GM21515 (cell line): ENCODE results near the gene CDH18.

Source experiments
- ATAC-seq: cut with Tn5 transposase; IDR thresholded peaks from one replicate; pipeline ENCODE4 v1.9.1; 2021; ENCODE audit not compliant: unreplicated experiment

Gene CDH18

DNA sequence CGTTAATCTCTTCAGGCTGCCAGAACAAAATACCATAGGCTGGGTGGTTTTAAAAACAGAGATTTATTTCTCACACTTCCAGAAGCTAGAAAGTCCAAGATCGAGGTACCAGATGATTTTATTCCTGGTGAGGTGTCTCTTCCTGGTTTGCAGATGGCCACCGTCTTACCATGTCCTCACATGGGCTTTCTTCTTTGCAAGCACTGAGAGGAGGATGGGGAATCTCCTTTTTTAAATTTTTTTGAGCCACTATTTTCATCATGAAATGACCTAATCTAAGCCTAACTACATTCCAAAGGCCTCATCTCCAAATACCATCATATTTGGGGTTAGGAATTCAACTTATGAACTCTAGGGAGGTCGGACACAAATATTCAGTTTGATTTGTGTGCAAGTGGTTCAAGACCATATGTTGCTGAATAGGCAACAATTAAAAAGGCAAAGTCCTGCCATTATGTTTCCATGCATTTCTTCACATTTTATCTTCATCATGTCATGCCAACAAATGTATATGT is 371.2 kb downstream of the CDH18 start:
- no peak for ATAC-seq

DNA sequence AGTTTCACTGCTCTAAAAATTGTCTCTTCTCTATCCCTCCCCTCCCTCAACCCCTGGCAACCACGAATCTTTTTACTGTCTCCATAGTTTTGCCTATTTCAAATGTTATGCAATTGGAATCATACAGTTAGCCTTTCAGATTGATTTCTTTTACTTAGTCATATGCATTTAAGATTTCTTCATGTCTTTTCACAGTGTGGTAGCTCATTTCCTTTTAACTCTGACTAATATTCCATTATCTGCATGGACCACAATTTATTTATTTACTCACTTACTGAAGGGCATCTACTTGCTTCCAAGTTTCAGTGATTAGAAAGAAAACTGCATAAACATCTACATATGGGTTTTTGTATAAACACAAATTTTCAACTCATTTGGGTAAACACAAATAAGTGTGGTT is 372.3 kb downstream of the CDH18 start:
- ATAC-seq: no peak

DNA sequence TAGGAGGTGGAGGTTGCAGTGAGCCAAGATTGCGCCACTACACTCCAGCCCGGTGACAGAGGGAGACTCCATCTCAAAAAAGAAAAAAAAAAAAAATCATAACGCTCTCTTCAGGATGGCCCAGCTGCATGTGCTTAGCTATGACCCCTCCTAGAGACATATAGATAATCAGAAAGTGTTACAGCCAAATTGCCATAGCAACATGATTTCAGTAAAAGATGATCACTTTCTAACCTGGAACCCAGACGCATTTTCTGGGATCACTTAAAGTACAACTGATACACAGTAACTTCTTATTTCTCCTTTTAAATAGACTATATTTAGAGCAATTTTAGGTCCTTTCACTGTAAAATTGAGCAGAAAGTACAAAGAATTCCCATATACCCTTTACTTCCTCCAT is 372.9 kb downstream of the CDH18 start:
- no peak for ATAC-seq

DNA sequence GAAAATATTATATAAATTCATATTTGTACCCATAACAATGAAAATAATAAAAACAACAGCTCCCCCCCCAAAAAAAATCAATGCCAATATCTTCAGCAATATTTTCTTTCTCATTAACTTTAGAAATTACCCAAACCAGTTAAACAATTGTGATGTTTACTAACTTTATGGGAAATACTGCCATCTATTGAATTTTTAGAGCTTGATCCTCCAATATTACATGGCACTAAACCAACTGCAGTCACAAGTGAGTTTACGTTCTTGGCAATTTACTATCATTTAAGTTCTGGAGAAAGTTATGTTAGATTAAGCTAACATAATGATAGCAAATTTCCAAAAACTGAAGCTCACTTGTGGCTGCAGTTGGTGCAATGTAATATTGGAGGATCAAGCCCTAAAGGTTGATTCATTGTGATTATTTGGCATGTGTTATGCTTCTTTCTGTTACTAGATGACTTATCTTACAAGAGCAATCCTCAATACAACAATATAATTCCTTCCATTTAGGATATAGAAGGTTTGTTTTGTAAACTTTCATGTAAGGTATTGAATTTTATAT is 379.5 kb downstream of the CDH18 start:
- ATAC-seq: no peak

DNA sequence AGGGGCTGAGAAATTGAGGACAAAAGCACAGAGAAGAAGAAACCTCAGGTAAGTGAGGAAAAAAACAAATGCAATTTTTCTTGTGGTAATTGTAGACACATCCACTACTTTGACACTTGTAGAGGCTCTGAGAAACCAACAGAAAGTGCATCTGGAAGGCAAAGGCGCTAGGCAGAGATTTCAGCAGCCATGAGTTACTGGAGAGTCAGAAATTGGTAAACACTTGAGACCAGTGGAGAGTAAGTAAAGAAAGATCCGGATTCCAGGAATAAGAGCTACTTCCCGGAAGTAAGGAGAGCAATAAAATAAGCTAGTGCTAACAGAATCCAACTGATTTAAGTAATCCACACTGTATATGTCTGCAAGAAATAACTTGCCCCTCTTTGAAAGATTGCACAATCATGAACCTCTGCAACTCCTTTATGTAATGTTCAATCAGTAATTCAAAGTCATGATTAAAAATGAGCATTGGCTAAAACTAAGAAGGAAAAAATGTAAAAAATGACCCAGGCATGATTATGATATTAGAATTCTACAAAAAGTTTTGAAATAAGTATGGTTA is 382.1 kb downstream of the CDH18 start:
- no peak for ATAC-seq

DNA sequence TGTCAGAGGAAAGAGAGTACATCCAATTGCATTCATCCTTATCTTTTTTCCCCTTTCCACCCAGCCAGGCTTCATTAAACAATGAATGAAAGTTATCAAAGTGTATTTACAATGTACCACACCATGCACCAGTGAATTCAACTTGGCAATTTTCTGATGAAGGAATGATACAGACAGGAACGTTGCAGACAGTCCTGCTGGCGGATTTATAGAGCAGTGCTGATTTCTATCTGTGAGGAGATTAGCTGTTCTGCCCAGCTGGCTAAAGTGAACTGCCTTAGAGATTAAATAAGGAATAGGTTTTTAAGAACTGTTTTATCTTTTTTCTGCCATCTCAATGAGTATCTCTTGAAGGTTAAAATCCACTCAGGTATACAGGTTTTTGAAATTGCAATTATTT is 403.9 kb downstream of the CDH18 start:
- no peak for ATAC-seq

DNA sequence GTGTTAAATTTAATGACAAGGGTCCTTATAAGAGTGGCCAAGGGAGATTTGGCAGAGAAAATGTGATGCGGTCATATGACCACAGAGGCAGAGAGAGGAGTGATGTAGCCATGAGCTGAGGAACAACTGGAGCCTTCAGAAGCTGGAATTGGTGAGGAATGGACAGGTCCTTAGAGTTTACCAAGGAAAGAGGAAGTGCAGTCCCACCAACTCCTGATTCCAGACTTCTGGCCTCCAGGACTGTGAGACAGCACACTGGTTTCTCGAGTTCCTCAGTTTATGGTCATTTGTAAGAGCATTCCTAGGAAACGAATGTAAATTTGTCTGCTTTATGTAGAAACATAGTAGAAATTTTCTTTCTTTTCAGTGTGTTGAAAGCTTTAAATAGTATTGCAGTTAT is 410.1 kb downstream of the CDH18 start:
- no peak for ATAC-seq

DNA sequence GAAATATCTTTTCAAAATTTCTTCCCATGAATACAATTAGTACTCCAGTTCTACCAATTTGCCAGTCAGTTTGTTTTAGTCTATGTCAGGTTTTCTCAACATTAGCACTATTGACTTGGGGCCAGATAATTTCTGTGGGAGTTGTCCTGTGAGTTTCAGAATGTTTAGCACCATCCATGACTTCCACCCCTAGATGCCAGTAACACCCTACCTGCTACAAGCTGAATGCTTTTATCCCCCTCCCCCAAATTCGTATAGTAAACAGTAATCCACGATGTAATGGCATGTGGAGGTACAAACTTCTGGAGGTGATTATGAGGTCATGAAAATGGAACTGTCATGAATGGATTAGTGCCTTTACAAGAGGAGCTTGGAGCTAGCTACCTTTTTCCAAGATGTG is 420.0 kb downstream of the CDH18 start:
- no peak for ATAC-seq

DNA sequence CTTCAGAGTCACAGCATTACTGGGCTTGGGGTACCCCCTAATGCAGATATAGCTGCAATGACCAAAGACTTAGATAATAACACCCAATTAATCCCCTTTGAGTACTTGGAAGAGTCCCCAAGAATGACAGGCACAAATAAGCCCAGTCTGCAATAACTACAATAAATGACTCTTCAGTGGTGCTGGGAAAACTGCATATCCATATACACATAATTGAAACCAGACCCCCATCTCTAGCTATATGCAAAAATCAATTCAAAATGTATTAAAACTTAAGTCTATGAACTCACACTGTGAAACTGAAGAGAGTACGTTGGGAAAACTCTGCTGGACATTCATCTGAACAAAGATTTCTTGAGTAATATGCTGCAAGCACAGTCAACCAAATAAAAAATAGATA is 422.5 kb downstream of the CDH18 start:
- ATAC-seq: no peak

DNA sequence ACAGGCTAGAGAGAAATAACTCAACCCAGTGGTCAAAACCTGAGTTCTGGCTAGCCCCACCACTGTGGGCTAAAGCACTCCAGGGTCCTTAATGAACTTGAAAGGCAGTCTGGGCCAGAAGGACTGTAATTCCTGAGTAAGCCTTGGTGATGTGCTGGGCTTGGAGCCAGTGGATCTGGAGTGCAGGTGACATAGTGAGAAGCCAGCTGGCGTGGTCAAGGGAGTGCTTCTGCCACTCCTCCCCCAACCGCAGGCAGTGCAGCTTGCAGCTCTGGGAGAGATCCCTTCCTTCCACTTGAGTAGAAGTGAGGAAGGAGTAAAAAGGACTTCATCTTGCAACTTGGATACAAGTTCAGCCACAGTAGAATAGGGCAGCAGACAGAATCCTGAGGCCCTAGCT is 424.0 kb downstream of the CDH18 start:
- ATAC-seq: no peak

DNA sequence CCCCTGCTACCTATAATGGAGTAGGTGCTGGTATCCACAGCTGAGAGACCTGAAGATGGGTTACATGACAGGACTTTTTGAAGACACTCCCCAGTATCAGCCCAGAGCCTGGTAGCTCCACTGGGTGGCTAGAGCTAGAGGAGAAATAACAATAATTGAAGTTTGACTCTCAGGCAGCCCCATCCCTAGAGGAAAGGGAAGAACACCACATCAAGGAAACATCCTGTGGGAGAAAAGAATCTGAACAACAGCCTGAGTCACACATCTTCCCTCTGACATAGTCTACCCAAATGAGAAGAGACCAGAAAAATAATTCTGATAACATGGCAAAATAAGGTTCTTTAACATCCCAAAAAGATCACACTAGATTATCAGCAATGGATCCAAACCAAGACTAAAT is 432.1 kb downstream of the CDH18 start:
- no peak for ATAC-seq

DNA sequence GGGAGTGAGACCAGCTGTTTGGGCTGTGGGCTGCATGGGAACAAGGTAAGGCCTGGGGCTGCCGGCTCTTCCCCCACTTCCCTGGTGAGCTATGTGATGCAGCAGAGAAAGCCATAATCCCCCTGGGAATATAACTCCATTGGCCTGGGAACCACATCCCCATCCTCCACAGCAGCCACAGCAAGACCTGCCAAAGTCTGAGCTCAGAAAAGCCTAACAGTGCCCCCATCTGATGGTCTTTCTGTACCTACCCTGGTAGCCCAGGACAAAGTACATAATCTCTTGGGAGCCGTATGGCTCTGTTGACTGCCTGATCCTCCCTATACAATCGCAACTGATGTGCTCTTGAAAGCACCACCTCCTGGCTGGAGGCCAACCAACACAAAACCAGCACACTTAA is 432.6 kb downstream of the CDH18 start:
- no peak for ATAC-seq

DNA sequence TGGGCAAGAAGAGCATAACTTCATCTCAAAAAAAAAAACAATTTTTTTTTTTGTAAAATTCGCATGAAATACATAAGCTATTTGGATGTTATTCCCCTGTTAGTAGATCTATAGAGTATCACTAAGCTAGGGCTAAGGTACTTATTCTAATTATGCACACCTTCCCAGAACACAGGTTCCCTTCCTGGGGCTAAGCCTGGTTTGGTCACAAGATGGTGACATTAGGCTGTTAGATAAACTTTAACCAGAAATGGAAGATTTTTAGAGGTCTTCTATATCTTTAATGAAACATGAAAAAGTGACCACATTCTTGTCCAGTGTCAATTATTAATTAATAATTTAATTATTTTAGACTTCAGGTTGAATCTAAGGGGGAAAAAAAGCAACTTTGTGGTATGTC is 433.5 kb downstream of the CDH18 start:
- no peak for ATAC-seq

DNA sequence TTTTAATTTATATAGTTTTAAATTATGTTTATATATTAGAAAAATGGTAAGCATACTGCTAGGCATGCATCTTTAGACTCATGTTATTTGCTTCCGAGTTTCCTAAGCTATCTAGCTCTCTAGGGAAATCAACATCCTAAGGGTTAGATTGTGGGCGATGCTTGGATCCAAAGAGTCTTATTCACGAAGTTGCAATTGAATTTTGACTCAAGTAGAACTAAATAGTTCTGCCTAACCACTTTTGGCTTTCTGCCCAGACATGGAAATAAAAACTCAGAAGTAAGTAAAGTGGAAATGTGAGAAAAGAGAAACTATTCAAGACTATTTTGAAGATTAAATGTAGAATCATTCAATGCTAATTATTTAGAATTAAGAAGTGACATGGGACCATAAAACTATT is 440.4 kb downstream of the CDH18 start:
- ATAC-seq: no peak

DNA sequence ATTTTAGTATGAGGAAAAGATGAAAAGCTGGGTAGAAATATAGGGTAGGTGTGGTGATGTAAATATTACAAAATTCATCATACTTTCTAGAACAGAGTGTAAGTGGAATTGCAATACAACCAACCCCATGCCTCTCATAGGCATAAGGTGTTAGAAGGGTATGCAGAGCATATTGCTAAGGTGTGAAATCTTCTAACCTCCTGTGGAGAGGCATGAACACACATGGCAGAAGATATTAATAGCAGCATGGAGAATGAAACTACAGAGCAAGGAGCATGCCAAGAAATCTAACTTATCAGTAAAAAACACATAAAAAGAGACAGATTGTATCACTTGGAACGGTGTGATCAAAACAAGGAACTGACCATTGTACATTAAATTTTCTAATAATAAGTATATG is 441.5 kb downstream of the CDH18 start:
- no peak for ATAC-seq

DNA sequence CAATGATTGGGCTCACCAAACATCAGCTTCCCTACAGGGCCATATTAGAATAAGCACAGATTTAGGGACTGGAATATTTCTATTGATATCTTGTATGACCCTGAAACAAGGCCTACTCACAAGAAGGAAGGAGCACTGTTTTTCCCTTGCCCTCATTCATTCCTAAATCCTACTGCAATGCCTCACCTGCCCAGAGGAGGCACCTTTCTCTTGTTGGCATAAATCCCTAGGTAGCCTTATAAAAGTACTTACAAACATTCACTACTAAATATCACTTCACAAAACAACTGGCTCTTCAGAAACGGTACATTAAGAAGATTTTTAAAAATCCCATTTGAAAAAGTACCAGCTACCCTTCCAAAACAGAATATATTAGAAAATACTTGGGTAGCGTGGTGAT is 449.4 kb downstream of the CDH18 start:
- no peak for ATAC-seq

DNA sequence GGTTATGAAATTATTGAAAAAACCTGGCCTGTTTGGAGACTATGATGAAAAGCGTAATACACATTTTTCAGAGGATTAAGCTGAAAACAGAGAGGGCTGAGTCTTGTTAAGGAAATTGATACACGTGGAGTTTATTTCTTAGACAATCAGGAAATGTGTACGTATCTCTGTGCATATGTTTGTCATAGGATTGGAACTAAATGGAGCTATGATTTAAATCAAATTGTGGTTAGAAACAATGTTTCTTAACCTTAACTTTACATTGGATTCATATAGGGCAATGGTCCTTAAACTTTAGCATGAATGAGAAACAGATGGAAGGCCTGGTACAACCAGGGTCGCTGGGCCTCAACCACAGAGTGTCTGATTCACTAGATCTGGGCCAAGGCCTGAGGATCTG is 451.6 kb downstream of the CDH18 start:
- no peak for ATAC-seq

DNA sequence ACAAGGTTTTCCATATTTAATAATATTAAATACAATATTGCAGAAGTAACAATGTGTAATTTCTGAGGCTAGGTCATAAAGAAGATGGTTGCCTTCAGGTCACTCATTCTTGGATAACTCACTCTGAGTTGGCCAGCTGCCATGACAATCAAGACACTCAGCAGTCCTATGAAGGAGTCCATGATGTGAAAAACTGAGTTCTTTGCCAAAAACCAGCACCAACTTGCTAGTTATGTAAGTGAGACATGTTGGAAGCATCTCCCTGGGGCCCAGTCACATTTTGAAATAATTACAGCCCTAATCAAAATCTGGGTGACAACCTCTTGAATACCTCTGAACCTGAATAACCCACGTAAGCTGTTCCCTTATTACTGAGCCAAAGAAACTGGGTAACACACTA is 453.2 kb downstream of the CDH18 start:
- no peak for ATAC-seq

DNA sequence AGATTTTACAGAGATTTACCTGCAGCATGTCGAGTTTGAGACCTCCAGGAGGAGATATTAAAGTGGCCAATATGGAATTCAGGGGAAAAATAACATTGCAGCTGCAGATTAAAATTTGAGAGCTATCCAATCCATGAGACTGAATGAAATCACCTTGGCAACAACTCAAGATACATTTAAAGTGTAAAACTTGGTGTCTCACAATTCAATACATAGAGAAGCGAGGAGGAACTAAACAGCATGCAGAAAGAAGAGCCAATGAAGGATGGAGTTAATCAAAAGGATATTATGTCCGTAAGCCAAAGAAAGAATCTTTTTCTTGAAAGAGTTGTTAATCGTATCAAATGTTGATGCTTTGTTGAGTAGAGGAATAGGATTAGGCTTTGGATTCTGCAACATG is 455.1 kb downstream of the CDH18 start:
- no peak for ATAC-seq

DNA sequence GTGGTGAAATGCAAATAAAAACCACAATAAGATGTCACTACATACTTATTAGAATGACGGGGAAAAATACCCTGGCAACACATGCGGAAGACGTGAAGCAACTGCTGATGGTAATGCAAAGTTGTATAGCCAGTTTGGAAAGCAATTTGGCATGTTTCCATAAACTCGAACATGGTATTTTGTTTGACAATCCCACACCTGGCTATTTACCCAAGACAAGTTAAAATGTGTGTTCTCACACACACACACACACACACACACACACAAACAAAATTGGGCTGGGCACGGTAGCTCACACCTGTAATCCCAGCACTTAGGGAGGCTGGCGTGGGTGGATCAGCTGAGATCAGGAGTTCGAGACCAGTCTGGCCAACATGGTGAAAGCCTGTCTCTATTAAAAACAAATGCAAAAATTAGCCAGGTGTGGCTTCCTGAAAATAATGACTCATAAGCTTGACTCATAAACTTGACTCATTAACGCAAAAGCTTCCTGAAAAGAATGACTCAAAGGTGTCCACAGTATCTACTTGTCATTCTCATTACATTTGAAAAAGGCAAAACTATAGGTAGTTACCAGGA is 456.5 kb downstream of the CDH18 start:
- ATAC-seq: no peak

DNA sequence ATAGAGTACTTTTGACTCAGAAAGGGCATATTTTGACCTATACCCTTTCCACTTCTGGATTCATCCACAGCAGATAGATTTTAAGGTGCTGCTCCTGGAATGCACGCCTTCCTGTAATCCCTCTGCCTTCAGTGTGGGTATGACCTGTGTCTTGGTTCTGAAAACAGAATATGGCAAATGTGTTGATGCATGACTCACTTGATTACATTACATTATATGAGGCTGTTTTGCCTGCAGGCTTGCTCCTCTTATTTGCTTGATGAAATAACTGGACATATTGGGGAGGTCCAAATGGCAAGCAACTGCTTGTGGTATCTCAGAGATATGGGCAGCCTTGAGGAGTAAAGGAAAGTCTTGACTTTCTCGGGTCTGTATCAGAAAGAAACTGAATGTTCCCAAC is 468.6 kb downstream of the CDH18 start:
- ATAC-seq: no peak

DNA sequence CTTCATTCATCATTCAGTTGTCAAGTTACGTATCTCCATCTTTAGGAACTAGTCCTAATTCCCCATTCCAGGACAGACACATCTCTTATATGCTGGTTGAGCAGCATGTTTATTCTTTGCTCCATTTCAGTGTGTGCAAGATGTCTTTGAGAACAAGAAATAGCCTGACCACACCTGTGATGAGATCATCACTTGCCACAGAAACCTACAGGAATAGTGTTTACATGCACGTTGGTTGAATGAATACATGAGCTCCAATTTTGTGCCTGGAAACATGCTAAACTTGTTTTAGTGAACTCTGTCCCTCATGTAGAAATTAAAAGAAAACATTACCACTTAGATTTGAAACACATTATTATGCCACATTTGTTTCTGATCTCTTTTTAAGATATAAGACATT is 489.1 kb downstream of the CDH18 start:
- no peak for ATAC-seq

DNA sequence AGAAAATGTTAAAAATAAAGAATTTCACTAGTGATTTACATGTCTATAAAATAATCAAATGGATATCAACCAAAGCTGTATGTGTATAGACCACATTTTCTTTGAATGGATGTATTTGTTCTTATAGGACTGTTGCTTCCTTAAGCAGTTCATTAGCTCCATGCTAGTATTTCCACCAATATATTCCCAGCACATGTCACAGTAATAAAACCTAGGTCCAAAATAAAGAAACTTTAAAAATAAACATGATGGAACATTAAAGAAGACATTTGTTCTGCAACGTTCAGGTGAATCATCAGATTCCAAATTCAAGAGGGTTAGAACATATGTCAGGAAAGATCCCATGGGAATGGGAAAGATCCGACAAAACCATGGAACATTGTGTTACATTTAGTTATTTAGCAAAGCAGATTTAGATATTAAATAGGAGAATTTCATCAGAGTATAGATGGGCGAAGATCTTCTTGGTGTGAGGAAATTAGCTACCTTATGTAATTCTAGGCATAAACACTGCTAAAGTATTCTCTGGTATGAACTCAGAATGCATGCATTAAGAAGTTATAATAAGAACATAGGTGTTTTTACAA is 490.7 kb downstream of the CDH18 start:
- no peak for ATAC-seq
